VCaP (cell line): ENCODE results near the gene AGBL3.

Source experiments
- H3K27ac ChIP-seq: fragments of 450-650 bp; 2 replicates; pipeline ENCODE4 v1.5.1; 2017
- TF ChIP-seq, protein P1 (sequence below): fragments of 450-650 bp; conservative IDR thresholded peaks from 2 replicates; pipeline ENCODE4 v1.5.1; 2017; ENCODE audit warnings: mild to moderate bottlenecking, moderate library complexity

AGBL3 gene

DNA sequence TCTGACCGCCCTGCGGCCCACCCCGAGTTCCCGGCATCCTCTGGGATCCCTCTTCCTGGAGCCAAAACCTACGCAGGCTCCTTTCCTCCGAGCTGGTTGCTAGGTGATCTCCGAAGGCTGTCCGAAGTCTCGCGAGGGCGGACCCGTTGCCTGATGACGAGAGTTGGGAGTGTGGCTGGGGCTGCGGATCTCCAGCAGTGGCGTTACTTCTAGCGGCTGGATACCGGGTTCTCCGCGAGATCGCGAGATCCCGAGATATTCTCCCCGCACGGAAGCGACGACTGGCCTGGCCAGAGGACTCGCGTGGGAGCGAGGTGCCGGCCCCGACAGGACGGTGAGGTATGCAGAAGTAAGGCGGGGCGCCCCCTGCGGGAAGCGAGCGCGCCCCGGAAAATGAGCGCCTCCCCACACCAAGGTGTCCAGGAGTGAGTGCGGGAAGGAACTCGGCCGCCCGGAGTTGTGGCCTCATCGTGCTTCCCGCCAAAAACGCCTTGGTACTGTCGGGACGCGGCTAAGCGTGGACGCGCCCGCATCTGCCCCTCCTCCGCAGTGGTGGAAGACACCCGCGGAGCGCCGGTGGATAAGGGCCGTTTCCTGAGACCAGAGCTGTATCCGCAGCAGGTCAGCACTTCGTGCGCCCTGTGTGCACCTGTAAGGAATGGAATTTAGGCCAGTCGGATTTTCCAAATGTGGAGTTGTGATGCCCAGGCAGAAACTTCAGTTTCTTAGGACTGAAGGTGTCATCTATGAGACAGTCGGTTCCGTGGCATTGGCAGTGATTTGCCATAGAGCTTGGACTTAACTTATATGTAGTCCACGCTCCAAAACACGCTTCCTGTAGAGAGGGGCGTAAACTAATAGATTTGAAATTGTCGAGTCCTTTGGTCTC is at the start of gene AGBL3:
Gene AGBL3, plus strand, starts transcription at position 146 of the 889 bp plus-strand sequence. CDS start 1,426 bp downstream, outside the sequence.
- H3K27ac ChIP-seq = peak within 1 kb of the TSS; percentile 90
- TF ChIP-seq, protein P1, sequence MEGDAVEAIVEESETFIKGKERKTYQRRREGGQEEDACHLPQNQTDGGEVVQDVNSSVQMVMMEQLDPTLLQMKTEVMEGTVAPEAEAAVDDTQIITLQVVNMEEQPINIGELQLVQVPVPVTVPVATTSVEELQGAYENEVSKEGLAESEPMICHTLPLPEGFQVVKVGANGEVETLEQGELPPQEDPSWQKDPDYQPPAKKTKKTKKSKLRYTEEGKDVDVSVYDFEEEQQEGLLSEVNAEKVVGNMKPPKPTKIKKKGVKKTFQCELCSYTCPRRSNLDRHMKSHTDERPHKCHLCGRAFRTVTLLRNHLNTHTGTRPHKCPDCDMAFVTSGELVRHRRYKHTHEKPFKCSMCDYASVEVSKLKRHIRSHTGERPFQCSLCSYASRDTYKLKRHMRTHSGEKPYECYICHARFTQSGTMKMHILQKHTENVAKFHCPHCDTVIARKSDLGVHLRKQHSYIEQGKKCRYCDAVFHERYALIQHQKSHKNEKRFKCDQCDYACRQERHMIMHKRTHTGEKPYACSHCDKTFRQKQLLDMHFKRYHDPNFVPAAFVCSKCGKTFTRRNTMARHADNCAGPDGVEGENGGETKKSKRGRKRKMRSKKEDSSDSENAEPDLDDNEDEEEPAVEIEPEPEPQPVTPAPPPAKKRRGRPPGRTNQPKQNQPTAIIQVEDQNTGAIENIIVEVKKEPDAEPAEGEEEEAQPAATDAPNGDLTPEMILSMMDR = peak; percentile 72

DNA sequence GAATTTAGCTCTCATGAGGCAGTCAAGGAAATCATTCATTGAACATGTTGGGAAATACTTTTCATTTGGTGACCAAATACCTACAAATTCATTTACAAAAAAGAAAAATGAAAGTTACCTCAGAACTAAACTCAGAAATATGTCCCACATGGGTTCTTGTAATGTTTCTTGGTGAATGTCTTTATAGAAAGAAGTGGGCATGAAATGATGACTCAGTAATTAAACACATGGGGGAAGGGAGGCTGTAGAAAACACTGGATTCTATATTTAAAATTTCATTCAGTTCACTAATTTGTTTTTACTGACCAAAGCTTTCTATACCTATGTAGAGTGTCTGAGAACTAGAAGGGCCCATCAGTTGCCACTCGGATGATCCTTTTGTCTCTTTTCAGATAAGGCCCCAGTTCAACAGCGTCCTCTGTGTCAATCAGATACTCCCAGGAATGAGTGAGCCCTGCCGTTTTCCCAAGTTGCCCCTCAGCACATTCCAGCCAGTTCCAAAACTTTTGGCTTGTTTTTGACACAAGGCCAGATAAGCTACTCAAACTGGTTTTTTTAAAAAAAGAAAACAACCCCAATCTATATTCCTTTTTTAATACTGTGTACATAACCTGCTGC is 49.3 kb upstream of the AGBL3 start:
- TF ChIP-seq, protein P1 = no peak
- H3K27ac ChIP-seq = no peak overlapping the region

DNA sequence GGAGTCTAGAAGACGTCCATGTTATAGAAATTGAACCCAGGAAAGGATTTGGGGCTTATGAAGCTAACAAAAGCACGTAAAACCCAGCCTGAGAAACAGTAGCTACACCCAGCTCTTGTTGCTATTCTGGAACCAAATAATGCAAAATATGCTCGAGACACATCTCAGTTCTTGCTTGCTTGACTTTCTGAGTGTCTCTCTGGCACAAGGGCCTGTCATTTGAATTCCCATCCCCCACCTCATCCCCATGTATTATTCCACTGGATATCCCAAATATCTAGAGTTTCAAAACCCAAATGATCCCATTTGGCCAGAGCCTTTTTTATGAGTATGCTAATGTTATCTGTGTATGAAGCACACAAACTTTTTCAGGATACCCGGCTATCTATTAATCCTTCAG is 48.2 kb upstream of the AGBL3 start:
- TF ChIP-seq, protein P1 = no peak
- no peak overlapping the region for H3K27ac ChIP-seq

DNA sequence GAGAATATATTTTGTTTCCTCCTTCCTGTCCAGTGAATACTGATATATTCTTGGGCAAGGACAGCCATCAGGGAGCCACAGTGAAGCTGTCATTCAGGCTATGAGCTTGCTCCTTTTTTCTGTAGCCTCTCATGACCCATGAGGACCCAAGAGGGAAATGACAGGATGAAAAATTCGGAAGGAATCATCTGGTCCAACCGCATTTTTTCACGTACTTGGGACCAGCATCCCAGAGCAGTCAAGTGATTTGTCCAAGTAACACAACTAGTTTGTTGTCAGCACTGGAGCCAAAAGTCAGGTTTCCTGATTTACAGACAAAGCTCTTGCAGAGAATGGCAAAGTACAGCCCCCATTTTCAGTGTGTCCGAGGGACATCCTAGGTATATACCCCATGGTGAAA is 47.2 kb upstream of the AGBL3 start:
- TF ChIP-seq, protein P1 = no peak
- no peak overlapping the region for H3K27ac ChIP-seq

DNA sequence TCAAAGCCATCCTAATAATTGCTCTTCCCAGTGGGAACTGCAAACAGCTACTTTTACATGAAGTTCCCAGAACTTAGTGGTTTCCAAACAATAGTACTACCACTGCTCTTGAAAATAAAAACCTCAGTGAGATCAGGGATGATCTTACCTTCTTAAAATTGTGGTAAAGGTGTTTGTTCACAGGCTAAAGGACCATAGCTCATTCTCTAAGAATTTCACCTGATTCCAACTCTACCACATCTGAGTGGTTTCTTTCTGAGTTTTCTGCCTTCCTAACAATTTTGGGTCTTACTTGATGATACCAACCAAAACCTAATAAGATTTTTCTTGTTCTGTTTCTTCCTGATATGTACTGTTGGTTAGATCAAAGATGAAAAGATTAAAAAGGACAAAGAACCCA is 45.6 kb upstream of the AGBL3 start:
- TF ChIP-seq, protein P1 = no peak
- H3K27ac ChIP-seq = no peak overlapping the region

DNA sequence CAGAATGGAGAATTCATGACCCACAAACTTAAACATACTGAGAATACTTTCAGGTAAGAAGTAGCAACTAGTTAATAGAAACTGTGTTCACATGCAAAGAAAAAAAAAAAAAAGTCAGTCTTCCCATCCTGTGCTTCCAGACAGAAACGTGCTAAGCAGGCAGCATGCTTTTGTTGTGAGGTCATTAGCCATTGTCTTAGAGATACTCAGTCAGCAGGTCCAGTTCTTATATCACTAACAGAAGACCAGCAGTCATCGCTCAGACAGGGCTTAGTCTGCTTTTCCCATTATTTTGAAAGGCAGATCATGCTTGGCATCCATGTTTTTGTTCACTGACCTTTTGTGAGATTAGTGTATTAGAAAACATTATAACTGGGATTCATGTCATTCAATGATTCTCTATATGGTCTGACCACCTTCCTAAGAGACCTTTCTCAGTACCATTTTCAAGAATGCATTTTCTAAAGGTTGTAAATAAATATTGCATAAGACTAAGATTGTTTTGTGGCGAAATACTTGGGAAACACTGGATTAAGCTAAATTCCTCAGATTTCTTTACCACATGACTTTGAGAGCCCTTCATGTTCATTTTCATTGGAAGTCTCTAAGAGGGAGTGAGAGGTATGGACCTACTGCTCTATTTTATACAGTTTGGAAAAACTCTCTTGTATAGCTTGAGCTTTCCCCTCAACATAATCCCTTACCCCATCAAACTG is 45.0 kb upstream of the AGBL3 start:
- TF ChIP-seq, protein P1 = no peak
- H3K27ac ChIP-seq = no peak overlapping the region

DNA sequence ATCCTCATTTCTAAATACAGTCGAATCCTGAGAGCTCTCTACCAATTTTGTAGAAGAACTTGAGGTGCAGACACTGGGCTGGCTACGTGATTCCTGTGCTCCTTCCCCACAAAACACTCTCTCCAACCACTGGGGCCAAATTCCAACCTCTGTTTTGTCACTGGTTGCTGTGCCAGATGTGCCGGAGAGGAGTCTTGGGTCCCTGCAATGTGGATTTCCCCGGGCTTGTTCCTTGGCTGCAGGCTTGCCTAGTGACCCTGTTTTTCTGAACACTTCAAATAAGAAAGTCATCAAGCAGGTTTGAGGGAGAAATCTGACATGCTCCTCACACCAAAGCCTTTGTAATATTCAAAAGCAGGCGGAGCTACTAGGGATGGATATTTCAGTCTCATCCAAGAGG is 44.4 kb upstream of the AGBL3 start:
- TF ChIP-seq, protein P1 = no peak
- no peak overlapping the region for H3K27ac ChIP-seq
